ENCODE data around the gene PPM1L.
A peak's percentile ranks its signal among the peaks of the same experiment; 100 is the strongest.

PPM1L gene

GRCh38 chr3:160778480-160778879, 22.4 kb downstream of the PPM1L start:
- TF ChIP-seq, protein P1, sequence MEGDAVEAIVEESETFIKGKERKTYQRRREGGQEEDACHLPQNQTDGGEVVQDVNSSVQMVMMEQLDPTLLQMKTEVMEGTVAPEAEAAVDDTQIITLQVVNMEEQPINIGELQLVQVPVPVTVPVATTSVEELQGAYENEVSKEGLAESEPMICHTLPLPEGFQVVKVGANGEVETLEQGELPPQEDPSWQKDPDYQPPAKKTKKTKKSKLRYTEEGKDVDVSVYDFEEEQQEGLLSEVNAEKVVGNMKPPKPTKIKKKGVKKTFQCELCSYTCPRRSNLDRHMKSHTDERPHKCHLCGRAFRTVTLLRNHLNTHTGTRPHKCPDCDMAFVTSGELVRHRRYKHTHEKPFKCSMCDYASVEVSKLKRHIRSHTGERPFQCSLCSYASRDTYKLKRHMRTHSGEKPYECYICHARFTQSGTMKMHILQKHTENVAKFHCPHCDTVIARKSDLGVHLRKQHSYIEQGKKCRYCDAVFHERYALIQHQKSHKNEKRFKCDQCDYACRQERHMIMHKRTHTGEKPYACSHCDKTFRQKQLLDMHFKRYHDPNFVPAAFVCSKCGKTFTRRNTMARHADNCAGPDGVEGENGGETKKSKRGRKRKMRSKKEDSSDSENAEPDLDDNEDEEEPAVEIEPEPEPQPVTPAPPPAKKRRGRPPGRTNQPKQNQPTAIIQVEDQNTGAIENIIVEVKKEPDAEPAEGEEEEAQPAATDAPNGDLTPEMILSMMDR (conservative IDR thresholded peaks at IDR 0.05): no peak

DNA sequence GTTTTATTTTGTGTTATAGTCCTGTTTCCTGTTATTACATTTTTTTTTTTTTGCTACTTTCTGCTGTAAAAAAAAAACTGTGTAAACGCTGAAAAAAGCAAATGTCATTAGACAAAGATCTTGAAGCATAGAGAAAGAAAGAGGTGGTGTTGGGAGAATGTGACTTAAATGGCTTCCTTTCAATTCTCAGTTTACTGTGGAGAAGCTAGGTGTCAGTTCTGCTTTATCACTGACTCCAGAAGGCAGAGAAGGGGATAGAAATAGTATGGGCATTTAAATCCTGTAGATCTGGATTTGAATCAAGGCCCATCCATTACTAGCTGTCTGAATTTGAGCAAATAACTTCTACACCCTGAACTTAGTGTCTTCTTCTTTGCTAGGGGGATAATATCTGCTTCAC, 23.0 kb downstream of the PPM1L start:
- TF ChIP-seq, protein P1 (conservative IDR thresholded peaks at IDR 0.05): no peak
- H3K27ac ChIP-seq: no peak overlapping the region

More at GRCh38 chr3:160778480-160778879, 22.4 kb downstream of the PPM1L start:
- H3K27ac ChIP-seq: no peak overlapping the region

GRCh38 chr3:160780245-160780644, 24.2 kb downstream of the PPM1L start:
- no peak overlapping the region for H3K27ac ChIP-seq
- TF ChIP-seq, protein P1 (conservative IDR thresholded peaks at IDR 0.05): no peak

DNA sequence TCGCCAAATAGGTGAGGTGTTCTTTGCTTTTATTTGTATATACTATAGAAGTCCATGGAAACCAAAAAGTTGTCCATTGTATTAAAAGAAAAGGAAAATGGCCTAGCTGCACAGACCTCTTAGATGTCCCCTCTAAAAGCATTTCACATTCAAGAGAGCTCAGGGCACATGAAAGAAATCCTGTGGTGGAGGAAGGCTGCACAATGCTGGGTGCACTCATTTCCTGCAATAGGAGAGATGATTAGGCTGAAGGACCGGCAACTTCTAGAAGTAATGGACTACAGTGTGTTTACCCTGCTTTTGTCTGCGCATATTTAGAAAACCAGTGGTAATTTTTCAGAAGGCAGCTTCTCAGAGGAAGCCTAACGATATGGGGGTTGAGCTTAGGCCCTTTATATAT, 25.4 kb downstream of the PPM1L start:
- TF ChIP-seq, protein P1 (conservative IDR thresholded peaks at IDR 0.05): no peak
- no peak overlapping the region for H3K27ac ChIP-seq

- no peak overlapping the region for H3K27ac ChIP-seq
- TF ChIP-seq, protein P1 (conservative IDR thresholded peaks at IDR 0.05): no peak
Observed at GRCh38 chr3:160781863-160782262, 25.8 kb downstream of the PPM1L start.

DNA sequence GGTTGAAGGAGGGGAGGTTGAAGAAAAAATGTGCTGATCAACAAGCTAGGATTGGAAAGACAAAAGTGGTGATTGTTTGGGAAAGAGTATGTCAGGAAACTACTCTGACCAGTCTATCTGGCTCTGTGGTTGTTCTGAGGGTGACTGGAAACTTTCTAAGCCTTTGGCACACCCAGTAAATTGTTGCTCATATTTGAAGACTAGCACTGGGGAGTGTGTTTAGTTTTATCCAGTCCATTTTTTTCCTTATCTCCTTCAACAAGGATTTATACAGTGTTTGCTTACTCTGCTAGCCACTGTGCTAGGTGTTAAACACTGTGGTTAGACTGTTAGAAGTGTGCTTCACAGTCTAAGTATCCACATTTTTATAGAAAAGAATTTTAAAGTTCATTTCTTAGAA, 28.8 kb downstream of the PPM1L start:
- peak overlapping the region; percentile 61 for H3K27ac ChIP-seq
- TF ChIP-seq, protein P1 (conservative IDR thresholded peaks at IDR 0.05): no peak

GRCh38 chr3:160790726-160791125, 34.7 kb downstream of the PPM1L start:
- TF ChIP-seq, protein P1 (conservative IDR thresholded peaks at IDR 0.05): no peak
- no peak overlapping the region for H3K27ac ChIP-seq

DNA sequence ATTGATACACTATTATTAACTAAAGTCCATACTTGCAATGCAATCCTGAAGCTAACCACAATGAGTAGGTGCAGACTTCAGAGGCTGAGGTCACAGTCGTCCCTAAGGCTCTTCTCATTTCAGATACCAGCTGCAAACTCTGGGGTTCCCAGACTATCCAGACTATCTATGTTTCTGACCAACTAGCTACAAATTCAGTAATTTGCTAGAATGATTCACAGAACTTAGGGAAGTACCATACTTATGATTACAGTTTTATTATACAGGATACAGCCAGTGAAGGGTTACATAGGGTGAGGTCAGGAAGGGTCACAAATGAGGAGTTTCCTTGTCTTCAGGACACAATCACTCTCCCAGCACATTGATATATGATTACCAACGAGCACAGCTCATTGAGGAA, 36.5 kb downstream of the PPM1L start:
- H3K27ac ChIP-seq: no peak overlapping the region
- TF ChIP-seq, protein P1 (conservative IDR thresholded peaks at IDR 0.05): no peak
